Astrocyte (in vitro differentiated cells and primary cell): ENCODE results near the gene GNG12. TPM values are rescaled to one million over a fixed set of nuclear protein-coding genes. Genes with fewer than 3 reads are reported as not detected.

ENCODE experiments used
- DNase-seq: peaks from one replicate; pipeline ENCODE4 v3.0.0-alpha.2; 2010; ENCODE audit warnings: low read depth
- FAIRE-seq: peaks from 2 replicates; lab custom pipeline; 2011; peaks lifted over from hg19 to GRCh38; lab: Jason Lieb, UNC
- H2AFZ ChIP-seq: 2 replicates; pipeline ENCODE4 v1.6.0; 2012; ENCODE audit warnings: low read depth, low read length, inconsistent platforms
- H3K27ac ChIP-seq: 2 replicates; pipeline ENCODE4 v1.5.1; 2011; ENCODE audit warnings: low read depth, low read length, inconsistent platforms
- H3K27me3 ChIP-seq: 2 replicates; pipeline ENCODE4 v1.6.0; 2011; ENCODE audit warnings: low read length, inconsistent platforms; ENCODE audit not compliant: insufficient read depth
- H3K36me3 ChIP-seq: 2 replicates; pipeline ENCODE4 v1.5.1; 2011; ENCODE audit warnings: low read length, inconsistent platforms; ENCODE audit not compliant: insufficient read depth
- H3K4me1 ChIP-seq: 2 replicates; pipeline ENCODE4 v1.5.1; 2011; ENCODE audit warnings: low read length, inconsistent platforms; ENCODE audit not compliant: insufficient read depth
- H3K4me2 ChIP-seq: 2 replicates; pipeline ENCODE4 v1.6.0; 2012; ENCODE audit warnings: low read length, inconsistent platforms
- H3K4me3 ChIP-seq: 2 replicates; pipeline ENCODE4 v1.5.1; 2011; ENCODE audit warnings: low read depth, mild to moderate bottlenecking, low read length, inconsistent platforms; ENCODE audit not compliant: insufficient read depth
- H3K79me2 ChIP-seq: 2 replicates; pipeline ENCODE4 v1.6.0; 2012; ENCODE audit warnings: mild to moderate bottlenecking, low read length, inconsistent platforms; ENCODE audit not compliant: insufficient read depth
- H3K9ac ChIP-seq: 2 replicates; pipeline ENCODE4 v1.6.0; 2012; ENCODE audit warnings: mild to moderate bottlenecking, low read length, inconsistent platforms
- H3K9me3 ChIP-seq: 2 replicates; pipeline ENCODE4 v1.5.1; 2012; ENCODE audit warnings: low read depth, mild to moderate bottlenecking, low read length, inconsistent platforms; ENCODE audit not compliant: insufficient read depth
- H4K20me1 ChIP-seq: 2 replicates; pipeline ENCODE4 v1.6.0; 2012; ENCODE audit warnings: low read length, inconsistent platforms; ENCODE audit not compliant: insufficient read depth
- H3K27ac Mint-ChIP-seq: one replicate; pipeline ENCODE4 v1.8.0; 2021; ENCODE audit warnings: mild to moderate bottlenecking, mixed read lengths; ENCODE audit not compliant: unreplicated experiment
- H3K27me3 Mint-ChIP-seq: one replicate; pipeline ENCODE4 v1.8.0; 2021; ENCODE audit warnings: low read depth, mixed read lengths; ENCODE audit not compliant: unreplicated experiment
- H3K36me3 Mint-ChIP-seq: one replicate; pipeline ENCODE4 v1.8.0; 2021; ENCODE audit warnings: low read depth, mixed read lengths; ENCODE audit not compliant: unreplicated experiment
- H3K4me1 Mint-ChIP-seq: one replicate; pipeline ENCODE4 v1.8.0; 2021; ENCODE audit warnings: low read depth, mixed read lengths; ENCODE audit not compliant: unreplicated experiment
- H3K4me3 Mint-ChIP-seq: one replicate; pipeline ENCODE4 v1.8.0; 2021; ENCODE audit warnings: mild to moderate bottlenecking, moderate library complexity, mixed read lengths; ENCODE audit not compliant: unreplicated experiment
- H3K9me3 Mint-ChIP-seq: one replicate; pipeline ENCODE4 v1.8.0; 2021; ENCODE audit warnings: mild to moderate bottlenecking, mixed read lengths; ENCODE audit not compliant: unreplicated experiment
- EZH2 ChIP-seq: IDR thresholded peaks from 2 replicates; pipeline ENCODE4 v1.6.1; 2012; ENCODE audit warnings: mild to moderate bottlenecking, low read length, inconsistent platforms; ENCODE audit not compliant: insufficient read depth
- total RNA-seq: library from RNA; stranded (reverse); gene quantifications from 2 replicates; pipeline ENCODE4 v1.2.1, GENCODE V29; 2021
- TF ChIP-seq, protein P1 (sequence below): IDR thresholded peaks from 2 replicates; pipeline ENCODE4 v1.5.1; 2011; ENCODE audit warnings: low read depth, mild to moderate bottlenecking, inconsistent platforms, low read length, moderate library complexity; ENCODE audit not compliant: insufficient read depth

Gene GNG12
- total RNA-seq, 1 donor from 2014 or later, result 101 TPM

DNA sequence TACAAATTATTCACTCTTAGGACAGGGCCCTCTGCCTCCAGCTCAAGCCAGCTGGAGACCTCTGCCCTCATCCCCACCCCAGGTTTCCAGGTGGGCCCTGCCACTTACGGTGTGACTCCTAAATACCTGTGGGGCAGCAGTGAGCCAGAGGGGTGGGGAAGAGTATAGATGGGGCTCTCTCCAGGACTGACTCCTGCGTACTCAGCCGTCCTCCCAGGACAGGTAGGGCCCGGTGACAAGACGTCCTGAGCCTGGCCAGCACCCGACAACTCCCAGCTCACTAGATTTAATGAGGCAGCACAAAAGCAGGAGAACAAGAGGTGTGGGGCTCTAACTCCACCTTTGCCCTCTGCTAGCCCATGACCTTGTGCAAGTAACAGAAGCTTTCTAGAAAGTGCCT, 16.8 kb downstream of the GNG12 start:
- peaks cover 98% of the 10 kb centered on the region for H4K20me1 ChIP-seq
- H3K79me2 ChIP-seq, result peaks cover 100% of the 10 kb centered on the region
- H3K27ac ChIP-seq, result no peak overlapping the region
- H3K4me3 Mint-ChIP-seq, result no peak overlapping the region
- peaks cover 48% of the 10 kb centered on the region for H3K4me1 Mint-ChIP-seq
- no peak overlapping the region for H2AFZ ChIP-seq
- FAIRE-seq (no peak), DNase-seq (no peak)
- H3K27me3 Mint-ChIP-seq, result no peaks in the 10 kb centered on the region
- no peak overlapping the region for H3K4me3 ChIP-seq
- H3K9ac ChIP-seq, result no peak overlapping the region
- peaks cover 4% of the 10 kb centered on the region for H3K36me3 ChIP-seq
- no peaks in the 10 kb centered on the region for H3K9me3 Mint-ChIP-seq
- no peak overlapping the region for H3K4me2 ChIP-seq
- H3K27ac Mint-ChIP-seq, result no peak overlapping the region
- peaks cover 16% of the 10 kb centered on the region for H3K36me3 Mint-ChIP-seq
- TF ChIP-seq EZH2, result no peak
- TF ChIP-seq, protein P1, sequence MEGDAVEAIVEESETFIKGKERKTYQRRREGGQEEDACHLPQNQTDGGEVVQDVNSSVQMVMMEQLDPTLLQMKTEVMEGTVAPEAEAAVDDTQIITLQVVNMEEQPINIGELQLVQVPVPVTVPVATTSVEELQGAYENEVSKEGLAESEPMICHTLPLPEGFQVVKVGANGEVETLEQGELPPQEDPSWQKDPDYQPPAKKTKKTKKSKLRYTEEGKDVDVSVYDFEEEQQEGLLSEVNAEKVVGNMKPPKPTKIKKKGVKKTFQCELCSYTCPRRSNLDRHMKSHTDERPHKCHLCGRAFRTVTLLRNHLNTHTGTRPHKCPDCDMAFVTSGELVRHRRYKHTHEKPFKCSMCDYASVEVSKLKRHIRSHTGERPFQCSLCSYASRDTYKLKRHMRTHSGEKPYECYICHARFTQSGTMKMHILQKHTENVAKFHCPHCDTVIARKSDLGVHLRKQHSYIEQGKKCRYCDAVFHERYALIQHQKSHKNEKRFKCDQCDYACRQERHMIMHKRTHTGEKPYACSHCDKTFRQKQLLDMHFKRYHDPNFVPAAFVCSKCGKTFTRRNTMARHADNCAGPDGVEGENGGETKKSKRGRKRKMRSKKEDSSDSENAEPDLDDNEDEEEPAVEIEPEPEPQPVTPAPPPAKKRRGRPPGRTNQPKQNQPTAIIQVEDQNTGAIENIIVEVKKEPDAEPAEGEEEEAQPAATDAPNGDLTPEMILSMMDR, result no peak
- H3K9me3 ChIP-seq, result no peaks in the 10 kb centered on the region
- H3K27me3 ChIP-seq, result no peaks in the 10 kb centered on the region
- H3K4me1 ChIP-seq, result peaks cover 8% of the 10 kb centered on the region

DNA sequence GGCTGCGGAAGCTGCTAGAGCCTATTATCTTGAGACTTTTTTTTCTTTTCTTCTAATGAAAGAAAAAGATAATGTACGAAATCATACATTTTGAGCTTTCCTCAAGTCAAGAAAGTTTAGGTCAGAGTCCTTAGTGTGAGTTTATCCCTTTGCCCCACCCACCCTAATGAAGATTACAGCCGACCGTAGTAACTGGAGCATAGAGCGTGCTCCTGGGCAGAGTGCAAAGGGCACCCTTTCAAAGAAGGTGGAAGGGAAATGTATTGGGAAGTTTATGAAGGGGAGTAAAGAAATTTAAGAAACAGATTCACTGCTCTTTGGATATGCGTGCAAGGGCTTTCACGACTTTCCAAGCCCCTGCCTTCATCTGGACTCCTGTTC, 17.2 kb downstream of the GNG12 start:
- H3K27me3 Mint-ChIP-seq, result no peaks in the 10 kb centered on the region
- no peaks in the 10 kb centered on the region for H3K9me3 Mint-ChIP-seq
- no peak overlapping the region for H3K27ac ChIP-seq
- peaks cover 100% of the 10 kb centered on the region for H3K79me2 ChIP-seq
- peaks cover 8% of the 10 kb centered on the region for H3K4me1 ChIP-seq
- H4K20me1 ChIP-seq, result peaks cover 98% of the 10 kb centered on the region
- peaks cover 4% of the 10 kb centered on the region for H3K36me3 ChIP-seq
- no peak overlapping the region for H3K4me3 Mint-ChIP-seq
- H3K4me3 ChIP-seq, result no peak overlapping the region
- no peak overlapping the region for H3K9ac ChIP-seq
- peaks cover 52% of the 10 kb centered on the region for H3K4me1 Mint-ChIP-seq
- DNase-seq (no peak), FAIRE-seq (no peak)
- H2AFZ ChIP-seq, result no peak overlapping the region
- H3K9me3 ChIP-seq, result no peaks in the 10 kb centered on the region
- TF ChIP-seq, protein P1, result no peak
- no peak for TF ChIP-seq EZH2
- no peaks in the 10 kb centered on the region for H3K27me3 ChIP-seq
- no peak overlapping the region for H3K27ac Mint-ChIP-seq
- H3K36me3 Mint-ChIP-seq, result peaks cover 16% of the 10 kb centered on the region
- no peak overlapping the region for H3K4me2 ChIP-seq

DNA sequence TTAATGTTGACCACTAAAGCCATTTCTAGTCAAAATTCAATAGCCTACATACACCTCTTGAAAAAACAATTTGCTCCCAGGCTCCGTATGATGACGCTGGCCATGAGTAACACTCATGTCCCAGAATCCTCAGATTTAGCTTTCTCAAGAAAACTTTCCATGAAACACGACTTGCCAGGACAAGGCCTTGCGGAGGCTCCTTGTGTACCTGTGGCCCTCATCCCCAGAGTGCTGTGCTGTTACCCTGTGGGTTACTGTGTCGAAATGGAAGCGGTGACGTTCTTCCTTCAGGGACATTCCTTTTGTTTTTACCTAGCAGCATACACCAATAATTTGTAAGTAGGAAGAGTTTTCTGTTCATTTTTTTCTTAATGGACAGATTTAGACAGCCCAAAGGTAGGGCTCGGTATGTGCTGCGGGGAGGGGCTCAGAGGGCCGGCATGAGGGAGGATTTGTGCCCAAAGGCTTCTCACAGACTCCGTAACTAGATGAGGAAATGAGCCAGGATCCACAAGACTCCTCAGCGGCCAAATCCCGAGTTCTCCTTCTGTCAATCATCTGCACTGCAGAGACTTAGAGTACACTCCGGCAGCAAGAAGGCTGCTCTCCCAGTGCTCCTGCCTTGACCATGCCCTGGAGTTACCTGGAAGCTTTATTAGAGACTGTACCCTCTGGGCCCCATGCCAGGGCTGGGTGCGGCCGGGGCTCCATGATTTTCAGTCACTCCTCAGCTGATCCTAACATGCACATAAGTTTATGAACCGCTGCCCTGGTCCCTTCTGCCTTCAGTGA, 17.8 kb downstream of the GNG12 start:
- Mint-ChIP-seq H3K4me1 (peaks cover 52% of the 10 kb centered on the region), H3K36me3 (peaks cover 16% of the 10 kb centered on the region), H3K4me3 (no peak overlapping the region), H3K9me3 (no peaks in the 10 kb centered on the region), H3K27ac (peak overlapping the region; percentile 6), H3K27me3 (no peaks in the 10 kb centered on the region)
- H3K4me1 ChIP-seq, result peaks cover 8% of the 10 kb centered on the region
- no peaks in the 10 kb centered on the region for H3K27me3 ChIP-seq
- no peak overlapping the region for H3K4me2 ChIP-seq
- no peak for TF ChIP-seq EZH2
- TF ChIP-seq, protein P1, result no peak
- no peak overlapping the region for H3K4me3 ChIP-seq
- H3K9ac ChIP-seq, result no peak overlapping the region
- peaks cover 98% of the 10 kb centered on the region for H4K20me1 ChIP-seq
- FAIRE-seq, result no peak
- no peak for DNase-seq
- H3K9me3 ChIP-seq, result no peaks in the 10 kb centered on the region
- peaks cover 4% of the 10 kb centered on the region for H3K36me3 ChIP-seq
- H2AFZ ChIP-seq, result no peak overlapping the region
- no peak overlapping the region for H3K27ac ChIP-seq
- peaks cover 100% of the 10 kb centered on the region for H3K79me2 ChIP-seq
